ENCODE results near the gene DEFB118. TPM values are rescaled to one million over a fixed set of nuclear protein-coding genes. Genes with fewer than 3 reads are reported as not detected.

Gene DEFB118
- total RNA-seq, 1 donor from 2014 or later, result not detected

- no peak overlapping the region for H3K4me3 Mint-ChIP-seq
- intact Hi-C loops (cut with micrococcal nuclease), result no loop called here
- H3K36me3 Mint-ChIP-seq (ENCODE audit: low read depth), result no peaks in the 10 kb centered on the region
- H3K27me3 Mint-ChIP-seq (ENCODE audit: insufficient read depth), result no peaks in the 10 kb centered on the region
- no peak overlapping the region for H3K27ac Mint-ChIP-seq
- DNase-seq (ENCODE audit: low spot score), result no peak
- H3K9me3 Mint-ChIP-seq, result no peaks in the 10 kb centered on the region
- no peaks in the 10 kb centered on the region for H3K4me1 Mint-ChIP-seq (ENCODE audit: low read depth)
Observed at GRCh38 chr20:31414381-31414780, 46.0 kb downstream of the DEFB118 start.

GRCh38 chr20:31415653-31416052 lies 47.3 kb downstream of the DEFB118 start:
- Mint-ChIP-seq H3K27ac (no peak overlapping the region), H3K27me3 (ENCODE audit: insufficient read depth) (no peaks in the 10 kb centered on the region), H3K36me3 (ENCODE audit: low read depth) (no peaks in the 10 kb centered on the region), H3K4me1 (ENCODE audit: low read depth) (no peaks in the 10 kb centered on the region), H3K9me3 (no peaks in the 10 kb centered on the region), H3K4me3 (no peak overlapping the region)
- DNase-seq (ENCODE audit: low spot score), result no peak
- intact Hi-C loops (cut with micrococcal nuclease), result no loop called here

- Mint-ChIP-seq H3K4me1 (ENCODE audit: low read depth) (no peaks in the 10 kb centered on the region), H3K4me3 (no peak overlapping the region), H3K9me3 (no peaks in the 10 kb centered on the region), H3K36me3 (ENCODE audit: low read depth) (no peaks in the 10 kb centered on the region), H3K27me3 (ENCODE audit: insufficient read depth) (peaks cover 3% of the 10 kb centered on the region), H3K27ac (no peak overlapping the region)
- intact Hi-C loops (cut with micrococcal nuclease), result no loop called here
- DNase-seq (ENCODE audit: low spot score), result no peak
Observed at GRCh38 chr20:31418307-31418706, 49.9 kb downstream of the DEFB118 start.

Other genes starting within 250 kb of the DEFB118 start
- gene DEFB115, start 110.9 kb upstream of the DEFB118 start, total RNA-seq, result not detected in 2 replicates
- gene DEFB116, start 60.0 kb upstream of the DEFB118 start, total RNA-seq, result not detected in 2 replicates
- not detected in 2 replicates for gene DEFB119, start 22.0 kb downstream of the DEFB118 start, total RNA-seq
- not detected in 2 replicates for gene DEFB121, start 37.6 kb downstream of the DEFB118 start, total RNA-seq
- gene DEFB123, start 72.0 kb downstream of the DEFB118 start, total RNA-seq, result not detected in 2 replicates
- gene DEFB124, start 106.5 kb downstream of the DEFB118 start, total RNA-seq, result not detected in 2 replicates
- gene REM1, start 106.7 kb downstream of the DEFB118 start, total RNA-seq, result not detected in 2 replicates
- gene HM13, start 145.8 kb downstream of the DEFB118 start, total RNA-seq, result 215 and 228 TPM in 2 replicates
- gene ID1, start 236.7 kb downstream of the DEFB118 start, total RNA-seq, result 3.4 and 4.0 TPM in 2 replicates